OCI-LY3 (cell line): ENCODE measurements around the gene ABCD1.
"Not testable (repeated sequence)": the region's sequence is repeated elsewhere in the genome, so short reads cannot be mapped to it uniquely, and the experiment has no call there.

Experiments used
- H2AFZ ChIP-seq: fragments of 200-600, 300-600 bp; shearing (Covaris generic); 2 replicates; pipeline ENCODE4 v1.6.0; 2014; ENCODE audit warnings: antibody characterized with exemption, low read depth, low read length
- H3K27ac ChIP-seq: fragments of 200-600, 300-600 bp; sonication (generic); 2 replicates; pipeline ENCODE4 v1.5.1; 2014; ENCODE audit warnings: mild to moderate bottlenecking, low read length, moderate library complexity, mixed read lengths
- H3K27me3 ChIP-seq: fragments of 200-600, 300-600 bp; sonication (generic); 2 replicates; pipeline ENCODE4 v1.6.1; 2014; ENCODE audit warnings: low read depth, low read length, mixed read lengths
- H3K36me3 ChIP-seq: fragments of 200-600, 300-600 bp; sonication (generic); replicated peaks from 2 replicates; pipeline ENCODE3; 2014; ENCODE audit warnings: low read depth, low read length, mixed read lengths
- H3K4me1 ChIP-seq: fragments of 300-600, 200-600 bp; sonication (generic); 2 replicates; pipeline ENCODE4 v1.6.1; 2014; ENCODE audit warnings: low read length, mixed read lengths
- H3K4me2 ChIP-seq: fragments of 200-600, 300-600 bp; sonication (generic); 2 replicates; pipeline ENCODE4 v1.6.1; 2014; ENCODE audit warnings: low read length, mixed read lengths
- H3K4me3 ChIP-seq: fragments of 300-600, 200-600 bp; sonication (generic); 2 replicates; pipeline ENCODE4 v1.5.1; 2014; ENCODE audit warnings: antibody characterized with exemption, mild to moderate bottlenecking, low read length, moderate library complexity
- H3K79me2 ChIP-seq: fragments of 300-600, 200-600 bp; shearing (Covaris generic); 2 replicates; pipeline ENCODE4 v1.6.1; 2014; ENCODE audit warnings: mild to moderate bottlenecking, low read length, mixed read lengths
- H3K9ac ChIP-seq: fragments of 300-600, 200-600 bp; shearing (Covaris generic); 2 replicates; pipeline ENCODE4 v1.6.0; 2014; ENCODE audit warnings: mild to moderate bottlenecking, low read length, moderate library complexity
- H3K9me3 ChIP-seq: fragments of 200-600, 300-600 bp; shearing (Covaris generic); 2 replicates; pipeline ENCODE4 v1.6.1; 2014; ENCODE audit warnings: low read length, mixed read lengths; ENCODE audit not compliant: insufficient read depth
- H4K20me1 ChIP-seq: fragments of 200-600, 300-600 bp; sonication (generic); 2 replicates; pipeline ENCODE4 v1.6.1; 2016; ENCODE audit warnings: low read length, mixed read lengths; ENCODE audit not compliant: insufficient read depth
- EZH2phosphoT487 ChIP-seq: fragments of 200-600 bp; shearing (Covaris generic); IDR thresholded peaks from 2 replicates; pipeline ENCODE4 v1.6.1; 2018; ENCODE audit warnings: antibody characterized with exemption, mixed run types, low read depth
- TF ChIP-seq, protein P1 (sequence below): fragments of 200-600, 300-600 bp; sonication (generic); IDR thresholded peaks from 2 replicates; pipeline ENCODE4 v1.5.1; 2014; ENCODE audit warnings: antibody characterized with exemption, low read length, low read depth

The ABCD1 gene

DNA sequence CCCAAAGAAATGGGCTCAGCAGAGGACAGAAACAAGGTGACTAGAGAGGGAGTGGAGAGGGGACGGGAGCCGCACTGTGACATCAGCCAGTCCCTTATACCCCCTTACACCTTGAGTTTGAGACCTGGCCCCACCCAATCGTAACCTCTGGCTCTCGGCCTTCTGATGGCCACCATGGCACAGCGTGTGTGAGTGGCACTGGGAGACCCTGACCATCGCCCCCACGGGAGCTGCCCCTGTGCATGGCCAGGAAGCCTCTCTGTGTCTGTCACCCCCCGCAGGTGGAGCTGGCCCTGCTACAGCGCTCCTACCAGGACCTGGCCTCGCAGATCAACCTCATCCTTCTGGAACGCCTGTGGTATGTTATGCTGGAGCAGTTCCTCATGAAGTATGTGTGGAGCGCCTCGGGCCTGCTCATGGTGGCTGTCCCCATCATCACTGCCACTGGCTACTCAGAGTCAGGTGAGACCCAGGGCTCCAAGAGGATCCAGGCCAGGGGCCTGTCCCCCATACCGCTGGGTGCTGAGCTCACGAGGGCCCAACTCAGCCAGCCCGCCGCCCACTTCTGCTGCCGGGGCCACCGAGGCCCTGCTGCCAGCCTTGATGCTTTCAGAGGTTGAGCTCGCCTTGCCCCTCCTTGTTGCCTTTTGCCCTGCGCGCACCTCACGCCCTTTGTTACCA, 4.4 kb downstream of the ABCD1 start:
- TF ChIP-seq, protein P1, sequence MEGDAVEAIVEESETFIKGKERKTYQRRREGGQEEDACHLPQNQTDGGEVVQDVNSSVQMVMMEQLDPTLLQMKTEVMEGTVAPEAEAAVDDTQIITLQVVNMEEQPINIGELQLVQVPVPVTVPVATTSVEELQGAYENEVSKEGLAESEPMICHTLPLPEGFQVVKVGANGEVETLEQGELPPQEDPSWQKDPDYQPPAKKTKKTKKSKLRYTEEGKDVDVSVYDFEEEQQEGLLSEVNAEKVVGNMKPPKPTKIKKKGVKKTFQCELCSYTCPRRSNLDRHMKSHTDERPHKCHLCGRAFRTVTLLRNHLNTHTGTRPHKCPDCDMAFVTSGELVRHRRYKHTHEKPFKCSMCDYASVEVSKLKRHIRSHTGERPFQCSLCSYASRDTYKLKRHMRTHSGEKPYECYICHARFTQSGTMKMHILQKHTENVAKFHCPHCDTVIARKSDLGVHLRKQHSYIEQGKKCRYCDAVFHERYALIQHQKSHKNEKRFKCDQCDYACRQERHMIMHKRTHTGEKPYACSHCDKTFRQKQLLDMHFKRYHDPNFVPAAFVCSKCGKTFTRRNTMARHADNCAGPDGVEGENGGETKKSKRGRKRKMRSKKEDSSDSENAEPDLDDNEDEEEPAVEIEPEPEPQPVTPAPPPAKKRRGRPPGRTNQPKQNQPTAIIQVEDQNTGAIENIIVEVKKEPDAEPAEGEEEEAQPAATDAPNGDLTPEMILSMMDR: no peak
- no peak for TF ChIP-seq EZH2phosphoT487
- no peak overlapping the region for H3K4me3 ChIP-seq
- peaks cover 23% of the 10 kb centered on the region for H3K36me3 ChIP-seq
- no peaks in the 10 kb centered on the region for H3K27me3 ChIP-seq
- peaks cover 32% of the 10 kb centered on the region for H3K4me1 ChIP-seq
- no peaks in the 10 kb centered on the region for H4K20me1 ChIP-seq
- peaks cover 28% of the 10 kb centered on the region for H3K79me2 ChIP-seq
- H3K9me3 ChIP-seq: no peaks in the 10 kb centered on the region
- no peak overlapping the region for H3K27ac ChIP-seq
- H3K4me2 ChIP-seq: no peak overlapping the region
- no peak overlapping the region for H2AFZ ChIP-seq
- H3K9ac ChIP-seq: no peak overlapping the region

DNA sequence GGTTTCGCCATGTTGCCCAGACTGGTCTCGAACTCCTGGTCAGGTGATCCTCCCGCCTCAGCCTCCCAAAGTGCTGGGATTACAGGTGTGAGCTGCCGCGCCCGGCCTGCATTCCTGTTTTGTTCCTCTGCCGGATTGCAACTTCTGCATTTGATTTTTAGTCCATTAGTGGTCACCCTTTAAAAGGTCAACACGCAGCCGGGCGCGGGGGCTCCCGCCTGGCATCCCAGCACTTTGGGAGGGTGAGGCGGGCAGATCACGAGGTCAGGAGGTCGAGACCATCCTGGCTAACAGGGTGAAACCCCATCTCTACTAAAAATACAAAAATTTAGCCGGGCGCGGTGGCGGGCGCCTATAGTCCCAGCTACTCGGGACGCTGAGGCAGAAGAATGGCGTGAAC, 5.5 kb downstream of the ABCD1 start:
- H3K27ac ChIP-seq, H3K4me3 ChIP-seq, H4K20me1 ChIP-seq, H3K4me2 ChIP-seq, H3K9me3 ChIP-seq, H3K27me3 ChIP-seq, H3K9ac ChIP-seq, H2AFZ ChIP-seq: not testable (repeated sequence)
- H3K79me2 ChIP-seq: peaks cover 27% of the 10 kb centered on the region
- peaks cover 26% of the 10 kb centered on the region for H3K36me3 ChIP-seq
- peaks cover 34% of the 10 kb centered on the region for H3K4me1 ChIP-seq

DNA sequence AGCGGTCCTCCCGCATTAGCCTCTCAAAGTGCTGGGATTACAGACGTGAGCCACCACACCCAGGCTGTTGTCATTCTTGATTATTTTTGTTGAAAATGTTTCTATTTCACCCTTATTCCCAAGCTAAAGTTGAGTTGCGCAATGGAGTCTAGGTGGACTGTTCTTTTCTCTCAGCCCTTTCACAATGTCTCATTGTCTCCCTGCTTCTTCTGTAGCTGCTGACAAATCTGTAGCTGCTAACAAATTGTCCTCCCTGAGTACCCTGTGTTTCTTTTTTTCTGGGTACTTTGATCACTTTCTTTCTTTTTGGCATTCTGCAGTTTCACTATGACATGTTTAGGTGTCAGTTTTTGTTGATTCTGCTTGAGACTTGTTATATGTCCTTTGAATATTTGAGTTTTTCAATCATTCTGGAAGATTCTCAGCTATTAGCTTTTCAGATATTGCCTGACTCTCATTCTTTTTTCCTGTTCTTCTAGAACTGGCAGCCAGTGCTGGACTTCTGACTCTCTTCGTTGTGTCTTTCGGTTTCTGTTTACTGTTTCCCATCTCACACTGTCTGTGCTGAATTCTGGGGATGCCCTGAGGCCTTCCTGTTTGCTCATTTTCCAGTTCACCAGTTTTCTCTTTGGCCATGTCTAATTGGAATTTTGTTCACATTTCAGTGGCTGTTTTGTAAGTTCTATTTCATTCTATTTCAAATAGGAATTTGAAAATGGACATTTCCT, 6.6 kb downstream of the ABCD1 start:
- H3K4me1 ChIP-seq: peaks cover 28% of the 10 kb centered on the region

DNA sequence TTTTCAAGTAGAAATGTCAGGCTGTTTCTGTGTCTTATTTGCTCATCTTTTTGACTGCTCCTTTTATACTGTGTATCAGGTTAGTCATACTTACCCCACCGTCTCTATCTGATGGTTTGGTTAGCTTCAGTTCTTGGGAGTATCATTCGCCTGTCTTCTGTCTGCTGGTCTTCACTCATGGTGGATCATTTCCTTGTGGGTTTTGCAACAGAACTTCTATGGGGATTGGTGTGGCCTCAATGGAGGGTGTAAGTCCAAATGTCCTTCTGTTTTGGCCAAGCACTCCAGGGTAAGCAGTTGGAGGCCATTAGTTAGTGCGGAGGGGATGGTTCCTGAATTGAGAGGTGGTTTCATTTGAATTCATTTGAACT, 7.2 kb downstream of the ABCD1 start:
- Histone ChIP-seq H4K20me1 (0 out of 2 replicates have a peak, but pooled peaks cover 2% of the 10 kb centered on the region), H2AFZ (no peak overlapping the region), H3K4me2 (no peak overlapping the region), H3K27ac (no peak overlapping the region), H3K9ac (no peak overlapping the region), H3K36me3 (peaks cover 26% of the 10 kb centered on the region), H3K27me3 (no peaks in the 10 kb centered on the region), H3K4me3 (no peak overlapping the region), H3K79me2 (peaks cover 13% of the 10 kb centered on the region; the same call in 1 of the 2 replicates), H3K4me1 (peaks cover 23% of the 10 kb centered on the region), H3K9me3 (no peaks in the 10 kb centered on the region)
- TF ChIP-seq, protein P1: no peak
- TF ChIP-seq EZH2phosphoT487: no peak

More for the DNA sequence above, 6.6 kb downstream of the ABCD1 start:
- Histone ChIP-seq H3K4me3 (no peak overlapping the region), H3K9me3 (no peaks in the 10 kb centered on the region), H3K27ac (no peak overlapping the region), H2AFZ (no peak overlapping the region), H3K4me2 (no peak overlapping the region), H3K27me3 (no peaks in the 10 kb centered on the region), H3K36me3 (peaks cover 26% of the 10 kb centered on the region), H3K79me2 (peaks cover 16% of the 10 kb centered on the region; the same call in 1 of the 2 replicates), H4K20me1 (0 out of 2 replicates have a peak, but pooled peaks cover 2% of the 10 kb centered on the region), H3K9ac (no peak overlapping the region)
- TF ChIP-seq, protein P1: no peak
- TF ChIP-seq EZH2phosphoT487: no peak
